ENCODE measurements around the gene CAMK1D. TPM values are rescaled to one million over a fixed set of nuclear protein-coding genes. Genes with fewer than 3 reads are reported as not detected.

Gene CAMK1D
- total RNA-seq, 6 experiments from 2014 or later = 0.34 to 1.4 (median 0.43) TPM

- Mint-ChIP-seq H3K4me1 (ENCODE audit: low read depth) (no peaks in the 10 kb centered on the region; the same call in none of the 2 replicates), H3K27me3 (ENCODE audit: insufficient read depth) (peaks cover 17% of the 10 kb centered on the region), H3K27ac (no peak overlapping the region), H3K4me3 (no peak overlapping the region), H3K9me3 (peaks cover 19% of the 10 kb centered on the region; the same call in 1 of the 2 replicates), H3K36me3 (ENCODE audit: low read depth) (no peaks in the 10 kb centered on the region)
- TF ChIP-seq CTCF (IDR thresholded peaks at IDR 0.05) = no peak
- DNase-seq = no peak
These were observed 156.3 kb downstream of the CAMK1D start for GRCh38 chr10:12505683-12506082.

- Mint-ChIP-seq H3K27me3 (ENCODE audit: insufficient read depth) (peaks cover 15% of the 10 kb centered on the region), H3K9me3 (peaks cover 19% of the 10 kb centered on the region; the same call in 1 of the 2 replicates), H3K4me3 (no peak overlapping the region), H3K27ac (no peak overlapping the region), H3K36me3 (ENCODE audit: low read depth) (no peaks in the 10 kb centered on the region), H3K4me1 (ENCODE audit: low read depth) (no peaks in the 10 kb centered on the region; the same call in 1 of the 2 replicates)
- TF ChIP-seq CTCF (IDR thresholded peaks at IDR 0.05) = no peak
- no peak for DNase-seq
These were observed 158.0 kb downstream of the CAMK1D start for GRCh38 chr10:12507165-12507850.

- Mint-ChIP-seq H3K27ac (no peak overlapping the region), H3K4me3 (no peak overlapping the region), H3K4me1 (ENCODE audit: low read depth) (no peaks in the 10 kb centered on the region; the same call in 1 of the 2 replicates), H3K27me3 (ENCODE audit: insufficient read depth) (peaks cover 17% of the 10 kb centered on the region), H3K36me3 (ENCODE audit: low read depth) (no peaks in the 10 kb centered on the region), H3K9me3 (peaks cover 15% of the 10 kb centered on the region; the same call in 1 of the 2 replicates)
- TF ChIP-seq CTCF (IDR thresholded peaks at IDR 0.05) = no peak
- DNase-seq = no peak
These were observed 158.8 kb downstream of the CAMK1D start for GRCh38 chr10:12508165-12508564.

GRCh38 chr10:12509016-12509793 lies 159.9 kb downstream of the CAMK1D start:
- Mint-ChIP-seq H3K4me3 (no peak overlapping the region), H3K9me3 (peaks cover 10% of the 10 kb centered on the region; the same call in 1 of the 2 replicates), H3K27me3 (ENCODE audit: insufficient read depth) (peaks cover 15% of the 10 kb centered on the region), H3K36me3 (ENCODE audit: low read depth) (no peaks in the 10 kb centered on the region), H3K4me1 (ENCODE audit: low read depth) (no peaks in the 10 kb centered on the region; the same call in 1 of the 2 replicates), H3K27ac (no peak overlapping the region)
- no peak for DNase-seq
- TF ChIP-seq CTCF (IDR thresholded peaks at IDR 0.05) = no peak

- Mint-ChIP-seq H3K4me3 (no peak overlapping the region), H3K27me3 (ENCODE audit: insufficient read depth) (peaks cover 14% of the 10 kb centered on the region), H3K36me3 (ENCODE audit: low read depth) (no peaks in the 10 kb centered on the region), H3K9me3 (peaks cover 10% of the 10 kb centered on the region; the same call in 1 of the 2 replicates), H3K4me1 (ENCODE audit: low read depth) (no peaks in the 10 kb centered on the region; the same call in 1 of the 2 replicates), H3K27ac (no peak overlapping the region)
- no peak for DNase-seq
- no peak for TF ChIP-seq CTCF (IDR thresholded peaks at IDR 0.05)
These were observed 160.4 kb downstream of the CAMK1D start for GRCh38 chr10:12509794-12510100.
